HG03196 (cell line): ENCODE data around the gene FAM32A.

Source experiments
- ATAC-seq: cut with Tn5 transposase; IDR thresholded peaks from one replicate; pipeline ENCODE4 v1.9.1; 2021; ENCODE audit not compliant: unreplicated experiment

FAM32A gene

GRCh38 chr19:16201011-16201391, 15.8 kb downstream of the FAM32A start:
- no peak for ATAC-seq

GRCh38 chr19:16202320-16203255, 17.4 kb downstream of the FAM32A start:
- no peak for ATAC-seq

- no peak for ATAC-seq
These were observed 18.2 kb downstream of the FAM32A start for GRCh38 chr19:16203256-16204004.

- ATAC-seq: no peak
These were observed 18.7 kb downstream of the FAM32A start for GRCh38 chr19:16204005-16204294.

GRCh38 chr19:16205205-16206045, 20.2 kb downstream of the FAM32A start:
- ATAC-seq: no peak

- no peak for ATAC-seq
These were observed 20.9 kb downstream of the FAM32A start for GRCh38 chr19:16206046-16206605.

GRCh38 chr19:16206637-16207036, 21.4 kb downstream of the FAM32A start:
- no peak for ATAC-seq

- no peak for ATAC-seq
These were observed 21.9 kb downstream of the FAM32A start for GRCh38 chr19:16207063-16207462.

- ATAC-seq: no peak
These were observed 22.3 kb downstream of the FAM32A start for GRCh38 chr19:16207490-16208025.

- no peak for ATAC-seq
These were observed 23.0 kb downstream of the FAM32A start for GRCh38 chr19:16208064-16208759.

- no peak for ATAC-seq
These were observed 23.8 kb downstream of the FAM32A start for GRCh38 chr19:16208847-16209665.

GRCh38 chr19:16210168-16210567, 25.0 kb downstream of the FAM32A start:
- no peak for ATAC-seq

GRCh38 chr19:16213076-16213475, 27.9 kb downstream of the FAM32A start:
- no peak for ATAC-seq

GRCh38 chr19:16216744-16217670, 31.8 kb downstream of the FAM32A start:
- ATAC-seq: no peak

- no peak for ATAC-seq
These were observed 32.7 kb downstream of the FAM32A start for GRCh38 chr19:16217716-16218451.

- no peak for ATAC-seq
These were observed 33.6 kb downstream of the FAM32A start for GRCh38 chr19:16218851-16219250.

- no peak for ATAC-seq
These were observed 37.6 kb downstream of the FAM32A start for GRCh38 chr19:16222806-16223205.

GRCh38 chr19:16223746-16224145, 38.5 kb downstream of the FAM32A start:
- no peak for ATAC-seq
